ENCODE results near the gene KRTAP5-4.

GRCh38 chr11:1581976-1582375, 40.0 kb downstream of the KRTAP5-4 start:
- TF ChIP-seq CTCF (IDR thresholded peaks at IDR 0.05; ENCODE audit: low read depth, low read length, poor library complexity, severe bottlenecking) (no peak), EZH2phosphoT487 (IDR thresholded peaks at IDR 0.05; ENCODE audit: borderline replicate concordance, low read length) (no peak)

All from DOHH2 (cell line).